Right ventricle myocardium superior (tissue), 1 donor: ENCODE measurements around the gene PRR33. TPM values are rescaled to one million over a fixed set of nuclear protein-coding genes. Genes with fewer than 3 reads are reported as not detected.
A peak's percentile ranks its signal among the peaks of the same experiment; 100 is the strongest.
"Not testable (repeated sequence)": the region's sequence is repeated elsewhere in the genome, so short reads cannot be mapped to it uniquely, and the experiment has no call there.

Source experiments
- ATAC-seq: fragments of 200-7000 bp; cut with Tn5 transposase; one replicate; pipeline ENCODE4 v1.9.1; 2020; ENCODE audit warnings: mild to moderate bottlenecking; ENCODE audit not compliant: poor library complexity
- DNase-seq: peaks from one replicate; pipeline ENCODE4 v3.0.0-alpha.2; 2020
- intact Hi-C: fragments of 100-400 bp; cut with DNase I; formaldehyde crosslinking; loops from one replicate; pipeline ENCODE4 v1.11.2; 2022
- total RNA-seq: library from RNA; stranded (reverse); fragmentation: NEBNext Ultra II Directional; extraction: Animal tissue kit (Norgen Biotek cat#: 25700); gene quantifications from one replicate; pipeline ENCODE4 v1.2.1, GENCODE V29; 2021
- donor health status: DM: no; HTN: yes; CAD: no; lungs with severe emphysema.

Gene PRR33
- total RNA-seq, 1 donor from 2014 or later: 5.8 TPM

GRCh38 chr11:1896468-1896867 is 4.8 kb upstream of the PRR33 start:
- DNase-seq: no peak
- no peak for ATAC-seq
- intact Hi-C loops: no loop called here

GRCh38 chr11:1894759-1895158 is 3.1 kb upstream of the PRR33 start:
- DNase-seq (no peak), ATAC-seq (no peak)
- intact Hi-C loops: no loop called here

GRCh38 chr11:1893581-1894359 is 2.1 kb upstream of the PRR33 start:
- DNase-seq (no peak), ATAC-seq (no peak)
- intact Hi-C loops: loop anchor here (1.0 kb wide), 1 partner anchor 23 kb away; no protein-coding TSS in a partner anchor

- DNase-seq (no peak), ATAC-seq (no peak)
- intact Hi-C loops: no loop called here
These were observed 863 bp upstream of the PRR33 start for GRCh38 chr11:1892558-1892957.

- ATAC-seq (peak; percentile 20), DNase-seq (peak; percentile 50)
- intact Hi-C loops: no loop called here
These were observed 421 bp upstream of the PRR33 start for GRCh38 chr11:1892116-1892515.

- intact Hi-C loops: no loop called here
- ATAC-seq (peak; percentile 3), DNase-seq (peak; percentile 45)
These were observed 552 bp downstream of the PRR33 start for GRCh38 chr11:1890856-1891830.

- intact Hi-C loops: loop anchor here (10.0 kb wide), 1 partner anchor 255 kb away; no protein-coding TSS in a partner anchor
- DNase-seq (no peak), ATAC-seq (no peak)
These were observed 1.5 kb downstream of the PRR33 start for GRCh38 chr11:1889941-1890855.

- DNase-seq (peak; percentile 62), ATAC-seq (peak; percentile 20)
- intact Hi-C loops: loop anchor here (10.0 kb wide), 1 partner anchor 255 kb away; no protein-coding TSS in a partner anchor
These were observed 2.3 kb downstream of the PRR33 start for GRCh38 chr11:1889224-1889930.

GRCh38 chr11:1888811-1889210 is 2.9 kb downstream of the PRR33 start:
- DNase-seq: no peak

GRCh38 chr11:1888347-1888753 is 3.3 kb downstream of the PRR33 start:
- peak; percentile 44 for DNase-seq
- intact Hi-C loops: loop anchor here (10.0 kb wide), 1 partner anchor 256 kb away; no protein-coding TSS in a partner anchor
- ATAC-seq: no peak

More at GRCh38 chr11:1888811-1889210, 2.9 kb downstream of the PRR33 start:
- ATAC-seq: no peak
- intact Hi-C loops: loop anchor here (10.0 kb wide), 1 partner anchor 256 kb away; no protein-coding TSS in a partner anchor

- DNase-seq: no peak
- ATAC-seq: no peak
- intact Hi-C loops: loop anchor here (10.0 kb wide), 1 partner anchor 257 kb away; no protein-coding TSS in a partner anchor
These were observed 4.0 kb downstream of the PRR33 start for GRCh38 chr11:1887451-1888346.

GRCh38 chr11:1886551-1886950 is 5.1 kb downstream of the PRR33 start:
- DNase-seq, ATAC-seq: not testable (repeated sequence)
- intact Hi-C loops: loop anchor here (10.0 kb wide), 1 partner anchor 258 kb away; no protein-coding TSS in a partner anchor

GRCh38 chr11:1884303-1884700 is 7.4 kb downstream of the PRR33 start:
- DNase-seq (no peak), ATAC-seq (no peak)
- intact Hi-C loops: loop anchor here (5.0 to 10.0 kb wide), 3 partner anchors 33 to 260 kb away; partner anchors contain the start of gene TNNT3

- DNase-seq: no peak
These were observed 8.1 kb downstream of the PRR33 start for GRCh38 chr11:1883346-1884302.

More at GRCh38 chr11:1883346-1884302, 8.1 kb downstream of the PRR33 start:
- intact Hi-C loops: loop anchor here (5.0 to 10.0 kb wide), 3 partner anchors 34 to 261 kb away; partner anchors contain the start of gene TNNT3
- no peak for ATAC-seq
